K562 (cell line): ENCODE results near the gene ZFP36. TPM values are rescaled to one million over a fixed set of nuclear protein-coding genes. Genes with fewer than 3 reads are reported as not detected.

Experiments used
- ATAC-seq: fragments of 200-7000 bp; cut with Tn5 transposase; 3 replicates; pipeline ENCODE4 v1.9.1; 2020; ENCODE audit warnings: moderate library complexity
- BruUV-seq: library from RNA; stranded (reverse); fragments of 400-500 nt; replicated peaks from 2 replicates; lab custom pipeline; 2021; lab: Mats Ljungman, UMichigan
- CTCF ChIA-PET: fragments of 300-600 bp; formaldehyde crosslinking; extraction: SDS; loops from one replicate; lab custom pipeline; 2021; ENCODE audit warnings: low intra/inter-chr PET ratio; lab: Yijun Ruan, JAX
- POLR2A ChIA-PET: fragments of 300-600, 350-650 bp; sonication (Branson Sonifier 250); formaldehyde crosslinking; extraction: SDS; loops from one replicate; lab custom pipeline; 2021; ENCODE audit warnings: antibody characterized with exemption, inconsistent platforms; lab: Yijun Ruan, JAX
- DNase-seq, 4 experiments: peaks; one replicate each; pipeline versions ENCODE4 v3.0.0 to v3.0.0-alpha.2; 2011 to 2018; ENCODE audit warnings: low spot score in 3 of 4, mixed read lengths in 3 of 4; ENCODE audit errors: extremely low read depth in 1 of 4
- FAIRE-seq: peaks from 2 replicates; lab custom pipeline; 2011; peaks lifted over from hg19 to GRCh38; lab: Jason Lieb, UNC
- H2AFZ ChIP-seq: 2 replicates; pipeline ENCODE4 v1.6.0; 2011; ENCODE audit warnings: low read depth, low read length, control low read depth, inconsistent platforms
- H3K27ac ChIP-seq: fragments of 200-600 bp; 3 replicates; pipeline ENCODE4 v1.8.0; 2011; ENCODE audit warnings: low read depth, mild to moderate bottlenecking, control low read depth, inconsistent platforms, low read length, moderate library complexity, mixed read lengths; ENCODE audit errors: extremely low read depth
- H3K27me3 ChIP-seq, 2 experiments: fragments of 300-600 bp in 1 of 2; 2 replicates in 1 of 2; 3 replicates in 1 of 2; pipeline versions ENCODE4 v1.6.0 to v1.8.0; 2011; ENCODE audit warnings: inconsistent platforms in 2 of 2, low read length in 2 of 2, mild to moderate bottlenecking in 1 of 2, mixed read lengths in 1 of 2, moderate library complexity in 1 of 2; ENCODE audit not compliant: control insufficient read depth in 2 of 2, insufficient read depth in 2 of 2
- H3K36me3 ChIP-seq: fragments of 300-600 bp; 3 replicates; pipeline ENCODE4 v1.8.0; 2011; ENCODE audit warnings: mild to moderate bottlenecking, low read length, inconsistent platforms; ENCODE audit not compliant: control insufficient read depth, insufficient read depth
- H3K4me1 ChIP-seq, 2 experiments: fragments of 200-600 bp in 1 of 2; replicated peaks in 1 of 2; 2 replicates in 1 of 2; 3 replicates in 1 of 2; pipeline versions ENCODE4 v1.5.1 to v1.8.0; 2011; ENCODE audit warnings: inconsistent platforms in 2 of 2, low read length in 2 of 2, mild to moderate bottlenecking in 1 of 2, mixed read lengths in 1 of 2, moderate library complexity in 1 of 2; ENCODE audit not compliant: control insufficient read depth in 2 of 2, insufficient read depth in 2 of 2
- H3K4me2 ChIP-seq: 2 replicates; pipeline ENCODE4 v1.6.1; 2011; ENCODE audit warnings: low read length, control low read depth, inconsistent platforms, mixed read lengths; ENCODE audit not compliant: insufficient read depth
- H3K4me3 ChIP-seq: fragments of 200-600 bp; sonication (generic), shearing (Covaris generic); 2 replicates; pipeline ENCODE4 v1.5.1; 2016; ENCODE audit warnings: control low read depth, inconsistent platforms
- H3K79me2 ChIP-seq: fragments of 200-600 bp; 3 replicates; pipeline ENCODE4 v1.8.0; 2011; ENCODE audit warnings: low read length, inconsistent platforms; ENCODE audit not compliant: control insufficient read depth, insufficient read depth
- H3K9ac ChIP-seq, 2 experiments: 2 replicates each; pipeline versions ENCODE4 v1.6.0 to v1.6.1; 2011; ENCODE audit warnings: low read depth in 2 of 2, low read length in 2 of 2, control low read depth in 1 of 2, inconsistent platforms in 1 of 2, mild to moderate bottlenecking in 1 of 2, mixed read lengths in 1 of 2; ENCODE audit not compliant: insufficient read depth in 1 of 2
- H3K9me1 ChIP-seq: one replicate; pipeline ENCODE4 v1.6.0; 2011; ENCODE audit warnings: inconsistent platforms, mild to moderate bottlenecking, low read length, moderate library complexity; ENCODE audit not compliant: control insufficient read depth, insufficient read depth
- H3K9me3 ChIP-seq: replicated peaks from 2 replicates; pipeline ENCODE4 v1.5.1; 2011; ENCODE audit warnings: low read depth, low read length, inconsistent platforms; ENCODE audit not compliant: control insufficient read depth, insufficient read depth
- H4K20me1 ChIP-seq: replicated peaks from 2 replicates; pipeline ENCODE4 v1.6.1; 2011; ENCODE audit warnings: low read length, inconsistent platforms, mixed read lengths; ENCODE audit not compliant: control insufficient read depth, insufficient read depth
- CHD1 ChIP-seq: fragments of 200-600 bp; sonication (generic); IDR thresholded peaks from one replicate; pipeline ENCODE4 v1.6.1; 2012; ENCODE audit warnings: mild to moderate bottlenecking, moderate library complexity, low read length, inconsistent platforms
- CREB1 ChIP-seq, 2 experiments: sonication (generic) in 1 of 2; formaldehyde crosslinking in 1 of 2; IDR thresholded peaks; 2 replicates each; pipeline versions ENCODE4 v1.6.1 to v1.8.0; 2012 to 2022; ENCODE audit warnings: inconsistent platforms in 1 of 2, mild to moderate bottlenecking in 1 of 2, missing genetic modification reagents in 1 of 2, moderate library complexity in 1 of 2
- FIP1L1 ChIP-seq: fragments of 200-400 bp; formaldehyde crosslinking; IDR thresholded peaks from 2 replicates; pipeline ENCODE4 v1.6.1; 2018; ENCODE audit warnings: mild to moderate bottlenecking, low read depth, low read length; ENCODE audit not compliant: poor library complexity, severe bottlenecking
- HMGXB4 ChIP-seq: sonication (generic); formaldehyde crosslinking; IDR thresholded peaks from 2 replicates; pipeline ENCODE4 v1.8.1; 2023; ENCODE audit warnings: mild to moderate bottlenecking, missing genetic modification reagents
- HNRNPL ChIP-seq: fragments of 200-400 bp; formaldehyde crosslinking; IDR thresholded peaks from 2 replicates; pipeline ENCODE4 v1.6.1; 2017; ENCODE audit warnings: low read depth, mild to moderate bottlenecking, low read length
- KHSRP ChIP-seq: fragments of 450-650 bp; IDR thresholded peaks from 2 replicates; pipeline ENCODE4 v1.6.1; 2017
- MXD1 ChIP-seq: fragments of 250-450 bp; sonication (Bioruptor Pico); IDR thresholded peaks from 2 replicates; pipeline ENCODE4 v1.8.0; 2021; ENCODE audit warnings: borderline replicate concordance, mild to moderate bottlenecking, moderate library complexity; ENCODE audit not compliant: poor library complexity, severe bottlenecking
- NONO ChIP-seq, 2 experiments: fragments of 200-400 bp in 1 of 2; fragments of 450-650 bp in 1 of 2; formaldehyde crosslinking in 1 of 2; IDR thresholded peaks; 2 replicates each; pipeline ENCODE4 v1.6.1; 2017; ENCODE audit warnings: low read depth in 2 of 2, mild to moderate bottlenecking in 2 of 2, moderate library complexity in 2 of 2, low read length in 1 of 2
- POLR3A ChIP-seq: IDR thresholded peaks from 2 replicates; pipeline ENCODE4 v1.6.1; 2011; ENCODE audit warnings: borderline replicate concordance, mild to moderate bottlenecking, moderate library complexity; ENCODE audit not compliant: insufficient read length, insufficient read depth; ENCODE audit errors: extremely low read depth
- PRMT5 ChIP-seq: sonication (generic); formaldehyde crosslinking; IDR thresholded peaks from 2 replicates; pipeline ENCODE4 v1.5.0; 2020; ENCODE audit warnings: missing genetic modification reagents
- RB1 ChIP-seq: fragments of 450-650 bp; IDR thresholded peaks from 2 replicates; pipeline ENCODE4 v1.6.1; 2017; ENCODE audit warnings: low read depth, mild to moderate bottlenecking
- STAT5A ChIP-seq: IDR thresholded peaks from 2 replicates; pipeline ENCODE4 v1.6.1; 2012; ENCODE audit warnings: low read length, inconsistent platforms, borderline replicate concordance
- THRAP3 ChIP-seq: fragments of 450-650 bp; IDR thresholded peaks from 2 replicates; pipeline ENCODE4 v1.6.1; 2016; ENCODE audit warnings: mild to moderate bottlenecking, inconsistent platforms, borderline replicate concordance
- ZBTB1 ChIP-seq: sonication (generic); formaldehyde crosslinking; IDR thresholded peaks from 2 replicates; pipeline ENCODE4 v1.8.1; 2023; ENCODE audit warnings: missing genetic modification reagents, low read depth, mild to moderate bottlenecking, borderline replicate concordance
- ZBTB17 ChIP-seq: fragments of 450-650 bp; formaldehyde crosslinking; IDR thresholded peaks from 2 replicates; pipeline ENCODE4 v1.4.0; 2020; ENCODE audit warnings: mild to moderate bottlenecking
- ZFP36 ChIP-seq: fragments of 150-350 bp; IDR thresholded peaks from 2 replicates; pipeline ENCODE4 v1.6.1; 2018; ENCODE audit warnings: low read length, low read depth; ENCODE audit not compliant: partially characterized antibody
- ZNF41 ChIP-seq: fragments of 250-450 bp; sonication (Bioruptor Pico); conservative IDR thresholded peaks from 2 replicates; pipeline ENCODE4 v1.4.0; 2020; ENCODE audit warnings: mild to moderate bottlenecking
- WGBS: fragments of 100-300 bp; shearing (Covaris generic); methylation state at CpG from one replicate; pipeline ENCODE4 v1.1.6; 2016; ENCODE audit warnings: low coverage, mixed read lengths; ENCODE audit not compliant: insufficient coverage; ENCODE audit errors: missing lambda C conversion rate; 5-methylcytosine and 5-hydroxymethylcytosine counted together
- in situ Hi-C: fragments of 300-500 bp; cut with MboI; formaldehyde crosslinking; loops from 4 replicates; pipeline ENCODE4 v1.15.0; 2018; ENCODE audit warnings: inconsistent platforms, mixed read lengths
- intact Hi-C: fragments of 100-400 bp; cut with micrococcal nuclease; formaldehyde crosslinking; loops from 2 replicates; pipeline ENCODE4 v1.14.2; 2022
- polyA plus RNA-seq, 8 experiments: library from polyadenylated mRNA; depleted of rRNA in 4 of 8; stranded (reverse) in 5 of 8; unstranded in 3 of 8; fragments of >200 nt; fragmentation: Nextera tagmentation in 2 of 8; fragmentation: Illumina TruSeq in 1 of 8; extraction: Ambion mirVana in 2 of 8; extraction: Trizol in 1 of 8; gene quantifications; 2 replicates each; pipeline versions ENCODE4 v1.2.1 to v1.2.3, GENCODE V29; 2011 to 2014; ENCODE audit warnings: inconsistent platforms in 1 of 8, missing spikeins in 1 of 8
- total RNA-seq, 7 experiments: library from RNA; depleted of rRNA in 6 of 7; stranded (reverse); fragments of >200 nt in 6 of 7; fragmentation: Illumina TruSeq in 2 of 7; extraction: Trizol in 2 of 7; gene quantifications; 2 replicates each; pipeline versions ENCODE4 v1.2.1 to v1.2.3, GENCODE V29; 2011 to 2021; ENCODE audit warnings: low replicate concordance in 1 of 7

The ZFP36 gene
- total and polyA plus RNA-seq, 9 of the 15 experiments (the other 6 are each of a cell fraction or from before 2014, with no cell fraction given), result 1.0 to 20.1 (median 3.5) TPM

GRCh38 chr19:39390451-39390750 lies 16.2 kb upstream of the ZFP36 start (continued):
- peak; percentile 65; the same call in 1 of the 2 replicates for TF ChIP-seq ZBTB1 (CRISPR knock-in tag)
- TF ChIP-seq THRAP3, result no peak
- TF ChIP-seq CREB1 (IDR thresholded peaks at IDR 0.05), result peak; percentile 95
- no peak; the same call in 1 of the 2 replicates for TF ChIP-seq CREB1 (CRISPR knock-in tag; IDR thresholded peaks at IDR 0.05)
- TF ChIP-seq ZBTB17 (CRISPR knock-in tag), result no peak
- TF ChIP-seq KHSRP, result peak; percentile 79

- FAIRE-seq, result peak; percentile 100
- peaks cover 11 to 15% of the 10 kb centered on the region in 2 experiments for H3K4me1 ChIP-seq
- H3K4me2 ChIP-seq, result peak within 1 kb of the TSS; percentile 97
- H3K27ac ChIP-seq, result peak within 1 kb of the TSS; percentile 99
- H2AFZ ChIP-seq, result peak within 1 kb of the TSS; percentile 99
- H3K9me1 ChIP-seq, result no peaks in the 10 kb centered on the region
- in situ Hi-C loops (no loop called here), intact Hi-C loops (loop anchor here (2.0 kb wide), 2 partner anchors 46 to 54 kb away; partner anchors contain the start of gene SUPT5H)
- peak within 1 kb of the TSS; percentile 96 to 97 for H3K9ac ChIP-seq
- DNase-seq, result peak; percentile 96 to 99 (median 98)
- peak within 1 kb of the TSS; percentile 95 for H3K4me3 ChIP-seq
- H3K9me3 ChIP-seq, result no peaks in the 10 kb centered on the region
- no peaks in the 10 kb centered on the region for H3K27me3 ChIP-seq
- ChIA-PET POLR2A (interaction anchor here (0.5 to 2.3 kb wide), 32 partner anchors 8 to 542 kb away, joined by 3 to 25 read pairs (median 4); partner anchors contain the start of genes PLEKHG2, RPS16, SAMD4B and ZFP36), CTCF (no interaction called here)
- peak; percentile 98 for ATAC-seq
- peaks cover 56% of the 10 kb centered on the region for H3K36me3 ChIP-seq
- under 1% methylated on average over 53 of the region's 60 CpGs for WGBS
- no TSS peak for BruUV-seq
- H4K20me1 ChIP-seq, result no peaks in the 10 kb centered on the region
- H3K79me2 ChIP-seq, result peaks cover 27% of the 10 kb centered on the region
- no peak for TF ChIP-seq HNRNPL
- TF ChIP-seq ZFP36, result no peak
- no peak for TF ChIP-seq PRMT5 (CRISPR knock-in tag)
- TF ChIP-seq CHD1, result no peak
- TF ChIP-seq POLR3A, result no peak
- 0 out of 2 replicates have a peak, but pooled peaks have one; percentile 91 for TF ChIP-seq HMGXB4 (CRISPR knock-in tag)
- TF ChIP-seq ZNF41, result no peak
- TF ChIP-seq MXD1 (CRISPR knock-in tag), result no peak
- no peak for TF ChIP-seq STAT5A
- TF ChIP-seq FIP1L1, result peak; percentile 84
- TF ChIP-seq RB1, result peak; percentile 94
- TF ChIP-seq NONO (IDR thresholded peaks at IDR 0.05; ENCODE audit: low read depth in 2 of 2, low read length in 1 of 2), result no peak
Observed at GRCh38 chr19:39390751-39391437, 15.8 kb upstream of the ZFP36 start, which contains the start of the genes MED29 and PAF1. Gene MED29 (plus strand): TSS chr19:39391378. CDS start chr19:39391423, 45 bp downstream. Gene PAF1 (minus strand): TSS chr19:39391106. CDS start chr19:39390864, 242 bp downstream.
